A673 (cell line): ENCODE data around the gene ACTR3.

ENCODE experiments used
- EZH2 ChIP-seq: fragments of 200-600 bp; sonication (generic); IDR thresholded peaks from 2 replicates; pipeline ENCODE4 v1.6.1; 2017; ENCODE audit warnings: borderline replicate concordance, low read depth, mild to moderate bottlenecking, mixed read lengths, antibody characterized with exemption, low read length; ENCODE audit not compliant: poor library complexity, severe bottlenecking
- TF ChIP-seq, protein P1 (sequence below): fragments of 300-800, 200-600 bp; sonication (generic); conservative IDR thresholded peaks from 2 replicates; pipeline ENCODE4 v1.5.1; 2017; ENCODE audit warnings: low read depth, mild to moderate bottlenecking, antibody characterized with exemption, low read length, moderate library complexity, mixed read lengths

DNA sequence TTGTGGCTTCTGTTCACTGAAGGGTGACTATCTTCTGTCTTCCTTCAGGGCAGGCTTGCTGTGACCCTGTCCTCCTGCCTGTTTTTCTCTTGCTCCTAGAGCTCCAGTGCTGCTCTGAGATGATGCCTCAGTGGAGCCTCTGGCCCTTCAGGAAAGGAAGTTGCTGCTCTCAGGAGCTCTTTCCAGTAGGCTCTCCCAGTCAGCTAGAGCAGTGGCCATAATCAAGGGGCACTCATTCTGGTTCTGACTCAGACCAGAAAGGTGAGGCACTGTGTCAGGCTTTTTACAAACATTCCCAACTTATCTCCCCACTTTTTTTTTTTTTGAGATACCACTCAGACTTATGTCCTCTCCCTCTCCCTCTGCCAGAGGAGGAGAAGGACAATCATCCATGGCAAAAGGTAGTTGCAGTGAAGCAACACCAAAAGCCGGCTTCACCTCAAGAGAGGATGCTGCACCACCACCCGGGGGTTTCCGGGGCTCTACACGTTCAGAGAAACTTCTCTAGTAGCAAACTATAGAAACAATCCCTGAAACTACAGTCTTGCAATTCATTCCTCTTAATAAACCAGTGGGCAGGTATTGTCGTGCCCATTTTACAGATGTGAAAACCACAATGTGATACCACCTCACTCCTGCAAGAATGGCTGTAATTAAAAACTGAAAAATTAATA is 115.4 kb downstream of the ACTR3 start:
- TF ChIP-seq, protein P1, sequence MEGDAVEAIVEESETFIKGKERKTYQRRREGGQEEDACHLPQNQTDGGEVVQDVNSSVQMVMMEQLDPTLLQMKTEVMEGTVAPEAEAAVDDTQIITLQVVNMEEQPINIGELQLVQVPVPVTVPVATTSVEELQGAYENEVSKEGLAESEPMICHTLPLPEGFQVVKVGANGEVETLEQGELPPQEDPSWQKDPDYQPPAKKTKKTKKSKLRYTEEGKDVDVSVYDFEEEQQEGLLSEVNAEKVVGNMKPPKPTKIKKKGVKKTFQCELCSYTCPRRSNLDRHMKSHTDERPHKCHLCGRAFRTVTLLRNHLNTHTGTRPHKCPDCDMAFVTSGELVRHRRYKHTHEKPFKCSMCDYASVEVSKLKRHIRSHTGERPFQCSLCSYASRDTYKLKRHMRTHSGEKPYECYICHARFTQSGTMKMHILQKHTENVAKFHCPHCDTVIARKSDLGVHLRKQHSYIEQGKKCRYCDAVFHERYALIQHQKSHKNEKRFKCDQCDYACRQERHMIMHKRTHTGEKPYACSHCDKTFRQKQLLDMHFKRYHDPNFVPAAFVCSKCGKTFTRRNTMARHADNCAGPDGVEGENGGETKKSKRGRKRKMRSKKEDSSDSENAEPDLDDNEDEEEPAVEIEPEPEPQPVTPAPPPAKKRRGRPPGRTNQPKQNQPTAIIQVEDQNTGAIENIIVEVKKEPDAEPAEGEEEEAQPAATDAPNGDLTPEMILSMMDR: no peak
- TF ChIP-seq EZH2: no peak
